Muscle layer of duodenum (tissue), 2 donors: ENCODE results near the gene TOR4A.
A peak's percentile ranks its signal among the peaks of the same experiment; 100 is the strongest.
"Not testable (repeated sequence)": the region's sequence is repeated elsewhere in the genome, so short reads cannot be mapped to it uniquely, and the experiment has no call there.

ENCODE experiments used
- H3K27ac ChIP-seq: one replicate; pipeline ENCODE4 v1.7.0; 2013; ENCODE audit warnings: mild to moderate bottlenecking, low read length
- H3K27me3 ChIP-seq: one replicate; pipeline ENCODE4 v1.7.0; 2013; ENCODE audit warnings: low read depth, mild to moderate bottlenecking, control low read depth, low read length
- H3K36me3 ChIP-seq, 2 donors: one replicate each; pipeline ENCODE4 v1.7.0; 2013; ENCODE audit warnings: low read length in 2 of 2, control low read depth in 1 of 2, mild to moderate bottlenecking in 1 of 2; ENCODE audit not compliant: insufficient read depth in 2 of 2, control insufficient read depth in 1 of 2
- H3K4me1 ChIP-seq, 2 donors: one replicate each; pipeline ENCODE4 v1.7.0; 2013; ENCODE audit warnings: low read length in 2 of 2, mild to moderate bottlenecking in 2 of 2, control low read depth in 1 of 2, moderate library complexity in 1 of 2; ENCODE audit not compliant: insufficient read depth in 2 of 2, control insufficient read depth in 1 of 2
- H3K4me3 ChIP-seq, 2 donors: one replicate each; pipeline ENCODE4 v1.7.0; 2013; ENCODE audit warnings: low read length in 2 of 2, low read depth in 1 of 2, mild to moderate bottlenecking in 1 of 2
- H3K9me3 ChIP-seq, 2 donors: one replicate each; pipeline ENCODE4 v1.7.0; 2013; ENCODE audit warnings: low read length in 2 of 2, control low read depth in 1 of 2, mild to moderate bottlenecking in 1 of 2; ENCODE audit not compliant: control insufficient read depth in 1 of 2
- donor health status: healthy.

TOR4A gene

DNA sequence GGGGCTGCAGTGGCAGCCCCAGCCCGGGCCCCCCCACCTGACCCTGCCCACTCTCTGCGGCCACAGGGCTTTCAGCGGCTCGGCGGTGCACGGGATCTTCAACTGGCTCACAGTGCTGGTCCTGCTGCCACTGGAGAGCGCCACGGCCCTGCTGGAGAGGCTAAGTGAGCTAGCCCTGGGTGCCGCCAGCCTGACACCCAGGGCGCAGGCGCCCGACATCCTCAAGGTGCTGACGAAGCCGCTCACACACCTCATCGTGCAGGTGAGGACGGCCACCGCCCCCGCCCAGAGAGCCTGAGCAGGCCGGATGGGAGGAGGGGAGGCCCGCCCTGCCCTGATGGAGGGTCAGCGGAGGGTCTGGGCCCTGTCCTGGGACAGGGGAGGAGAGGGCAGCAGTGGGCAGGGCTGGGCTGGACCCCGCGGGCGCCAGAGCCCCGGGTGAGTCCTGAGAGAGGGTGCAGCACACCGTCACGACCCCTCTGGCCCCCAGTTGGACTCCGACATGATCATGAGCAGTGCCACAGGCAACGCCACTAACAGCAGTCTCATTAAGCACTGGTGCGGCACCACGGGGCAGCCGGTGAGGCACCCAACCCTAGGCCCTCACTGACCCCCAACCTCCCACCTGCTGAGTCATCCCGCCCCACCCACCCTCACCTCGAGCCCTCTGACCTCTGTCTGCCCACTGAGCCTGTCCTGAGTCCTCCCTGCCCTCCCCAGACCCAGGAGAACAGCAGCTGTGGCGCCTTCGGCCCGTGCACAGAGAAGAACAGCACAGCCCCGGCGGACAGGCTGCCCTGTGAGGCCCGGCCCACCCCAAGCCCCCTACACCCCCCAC lies 44.2 kb upstream of the TOR4A start:
- Histone ChIP-seq H3K4me1 (peaks cover 0 to 31% of the 10 kb centered on the region in 2 donors), H3K27me3 (peaks cover 11% of the 10 kb centered on the region)

DNA sequence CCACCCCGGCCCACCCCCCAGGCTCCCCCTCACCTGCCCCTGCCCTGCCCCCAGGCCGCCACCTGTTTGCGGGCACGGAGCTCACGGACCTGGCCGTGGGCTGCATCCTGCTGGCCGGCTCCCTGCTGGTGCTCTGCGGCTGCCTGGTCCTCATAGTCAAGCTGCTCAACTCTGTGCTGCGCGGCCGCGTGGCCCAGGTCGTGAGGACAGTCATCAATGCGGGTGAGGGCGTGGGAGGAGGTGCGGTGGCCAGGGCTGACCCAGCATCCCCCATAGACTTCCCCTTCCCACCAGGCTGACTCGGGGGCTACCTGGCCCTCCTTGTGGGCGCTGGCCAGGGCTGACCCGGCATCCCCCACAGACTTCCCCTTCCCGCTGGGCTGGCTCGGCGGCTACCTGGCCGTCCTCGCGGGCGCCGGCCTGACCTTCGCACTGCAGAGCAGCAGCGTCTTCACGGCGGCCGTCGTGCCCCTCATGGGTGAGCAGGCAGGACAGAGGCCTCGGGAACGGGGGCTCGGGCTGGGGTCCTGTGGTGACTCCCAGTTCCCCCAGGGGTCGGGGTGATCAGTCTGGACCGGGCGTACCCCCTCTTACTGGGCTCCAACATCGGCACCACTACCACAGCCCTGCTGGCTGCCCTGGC lies 43.4 kb upstream of the TOR4A start:
- Histone ChIP-seq H3K27me3 (peaks cover 7% of the 10 kb centered on the region), H3K4me3 (no peak overlapping the region), H3K36me3 (no peaks in the 10 kb centered on the region), H3K9me3 (no peaks in the 10 kb centered on the region), H3K27ac (no peak overlapping the region), H3K4me1 (peaks cover 0 to 39% of the 10 kb centered on the region in 2 donors)

More for the DNA sequence above, 44.2 kb upstream of the TOR4A start:
- Histone ChIP-seq H3K36me3 (no peaks in the 10 kb centered on the region), H3K9me3 (no peaks in the 10 kb centered on the region), H3K4me3 (no peak overlapping the region), H3K27ac (no peak overlapping the region)

DNA sequence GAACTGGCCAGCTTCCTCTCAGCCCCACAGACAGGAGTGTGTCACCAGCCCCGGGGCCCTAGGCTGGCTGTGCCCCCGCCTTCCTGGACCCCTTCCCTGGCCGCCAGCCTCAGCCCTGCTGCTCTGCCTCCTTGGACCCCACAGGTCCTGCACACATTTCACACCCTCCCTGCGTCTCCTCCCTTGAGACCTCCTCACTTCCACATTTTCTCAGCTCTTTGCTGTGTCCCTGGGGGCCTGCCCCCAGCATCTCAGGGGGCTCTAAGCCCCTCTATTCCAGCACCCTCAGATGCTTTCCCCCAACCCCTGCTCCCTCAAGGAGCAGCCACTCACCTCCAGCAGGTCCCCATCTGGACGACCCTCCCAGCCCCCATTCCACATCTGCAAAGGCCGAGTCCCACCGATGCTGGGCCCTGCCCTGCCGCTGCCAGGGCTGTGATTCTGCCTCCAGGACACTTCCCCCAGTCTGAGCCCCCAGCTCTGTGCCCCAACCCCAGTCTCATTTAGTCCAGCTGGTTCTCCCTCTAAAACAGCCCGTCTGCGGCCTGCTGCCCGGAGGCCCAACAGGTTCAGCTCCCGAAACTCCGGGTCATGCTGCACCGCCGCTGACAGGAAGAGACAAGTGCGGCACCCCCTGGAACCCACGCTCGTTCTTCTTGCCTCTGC lies 42.6 kb upstream of the TOR4A start:
- no peaks in the 10 kb centered on the region for H3K9me3 ChIP-seq
- H3K27ac ChIP-seq, result no peak overlapping the region
- H3K27me3 ChIP-seq, result peaks cover 3% of the 10 kb centered on the region
- H3K4me3 ChIP-seq, result no peak overlapping the region
- H3K4me1 ChIP-seq, result peaks cover 0 to 44% of the 10 kb centered on the region in 2 donors
- H3K36me3 ChIP-seq, result no peaks in the 10 kb centered on the region

DNA sequence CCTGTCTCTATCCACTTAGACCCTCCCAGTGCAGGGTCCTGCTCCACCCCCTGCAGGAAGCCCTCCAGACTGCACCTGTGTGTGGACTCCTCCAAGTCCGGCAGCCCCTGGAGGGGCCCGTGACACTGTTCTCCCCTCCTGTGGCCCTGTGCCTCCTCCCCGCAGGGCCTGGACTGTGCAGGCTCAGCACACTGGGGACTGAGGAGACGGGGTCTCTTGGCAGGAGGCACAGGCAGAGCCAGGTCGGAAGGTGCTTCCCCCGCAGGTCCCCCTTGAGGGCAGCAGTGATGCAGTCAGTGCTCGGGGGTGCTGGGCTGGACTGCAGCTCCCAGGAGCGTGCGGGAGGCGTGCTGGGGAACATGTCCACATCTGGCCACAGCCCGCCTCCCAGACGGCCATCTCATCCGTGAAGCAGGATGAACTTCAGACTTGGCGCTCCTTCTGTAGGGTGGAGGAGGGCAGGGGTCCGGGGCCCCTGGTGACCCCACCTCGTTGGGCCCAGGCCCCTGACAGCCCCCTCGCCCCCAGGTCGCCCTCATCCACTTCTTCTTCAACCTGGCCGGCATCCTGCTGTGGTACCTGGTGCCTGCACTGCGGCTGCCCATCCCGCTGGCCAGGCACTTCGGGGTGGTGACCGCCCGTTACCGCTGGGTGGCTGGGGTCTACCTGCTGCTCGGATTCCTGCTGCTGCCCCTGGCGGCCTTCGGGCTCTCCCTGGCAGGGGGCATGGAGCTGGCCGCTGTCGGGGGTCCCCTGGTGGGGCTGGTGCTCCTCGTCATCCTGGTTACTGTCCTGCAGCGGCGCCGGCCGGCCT lies 41.9 kb upstream of the TOR4A start:
- Histone ChIP-seq H3K36me3 (no peaks in the 10 kb centered on the region), H3K27me3 (peaks cover 3% of the 10 kb centered on the region), H3K9me3 (no peaks in the 10 kb centered on the region), H3K27ac (no peak overlapping the region), H3K4me1 (peaks cover 0 to 44% of the 10 kb centered on the region in 2 donors), H3K4me3 (peak overlapping the region in 1 of 2 donors; percentile 54)

DNA sequence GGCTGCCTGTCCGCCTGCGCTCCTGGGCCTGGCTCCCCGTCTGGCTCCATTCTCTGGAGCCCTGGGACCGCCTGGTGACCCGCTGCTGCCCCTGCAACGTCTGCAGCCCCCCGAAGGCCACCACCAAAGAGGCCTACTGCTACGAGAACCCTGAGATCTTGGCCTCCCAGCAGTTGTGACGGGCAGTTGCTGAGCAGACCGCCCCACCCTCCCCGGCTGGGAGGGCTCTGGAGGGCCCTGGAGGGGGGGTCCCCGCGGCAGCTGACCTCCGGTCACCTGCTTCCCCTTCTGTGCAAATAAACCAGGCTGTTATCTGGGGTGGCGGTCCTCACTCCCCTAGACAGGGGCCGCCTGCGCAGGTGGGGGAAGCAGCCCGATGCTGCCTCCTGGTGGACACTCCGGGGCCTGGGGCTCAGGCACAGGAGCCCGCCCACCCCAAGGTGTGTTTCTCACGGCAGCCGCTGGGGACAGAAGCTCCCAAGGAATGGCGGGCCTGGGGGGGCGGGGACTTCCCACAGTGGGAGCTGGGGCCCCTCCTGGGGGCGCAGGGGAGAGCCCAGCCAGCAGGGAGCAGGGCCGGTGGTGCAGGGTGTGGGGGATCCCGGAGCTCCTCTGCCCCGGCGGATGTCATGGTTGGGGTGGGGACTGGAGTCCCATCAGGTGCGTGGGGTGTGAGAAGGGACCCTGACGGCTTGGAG lies 41.1 kb upstream of the TOR4A start:
- no peak overlapping the region for H3K27ac ChIP-seq
- no peaks in the 10 kb centered on the region for H3K36me3 ChIP-seq
- H3K4me1 ChIP-seq, result peaks cover 0 to 44% of the 10 kb centered on the region in 2 donors
- no peaks in the 10 kb centered on the region for H3K9me3 ChIP-seq
- H3K4me3 ChIP-seq, result peak overlapping the region in 1 of 2 donors; percentile 54
- no peaks in the 10 kb centered on the region for H3K27me3 ChIP-seq

DNA sequence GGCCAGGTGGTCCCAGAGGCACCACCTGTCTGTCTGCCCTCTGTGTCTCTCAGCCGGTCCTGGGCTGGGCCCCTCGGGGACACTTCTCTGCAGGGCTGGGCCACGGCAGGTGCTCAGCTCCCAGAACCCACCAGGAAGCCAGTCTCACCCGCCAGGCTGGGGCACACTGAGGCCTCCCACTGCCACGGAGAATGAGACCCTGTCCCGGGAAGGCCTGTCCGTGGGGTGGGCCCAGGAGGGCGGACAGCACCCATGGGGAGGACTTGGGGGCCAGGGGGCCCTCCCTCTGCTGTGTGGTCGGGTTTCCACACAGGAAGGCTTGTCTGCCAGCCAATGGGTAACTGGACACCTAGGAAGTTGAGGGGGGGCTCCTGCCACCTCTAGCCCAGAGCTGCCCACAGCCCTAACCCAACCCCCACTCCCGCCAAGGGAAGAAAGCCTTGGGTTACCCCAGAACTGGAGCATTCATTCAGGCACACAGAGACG lies 40.5 kb upstream of the TOR4A start:
- Histone ChIP-seq H3K9me3 (no peaks in the 10 kb centered on the region), H3K36me3 (no peaks in the 10 kb centered on the region), H3K4me1 (peaks cover 0 to 45% of the 10 kb centered on the region in 2 donors), H3K4me3 (peak overlapping the region in 1 of 2 donors; percentile 54), H3K27ac (no peak overlapping the region), H3K27me3 (no peaks in the 10 kb centered on the region)

DNA sequence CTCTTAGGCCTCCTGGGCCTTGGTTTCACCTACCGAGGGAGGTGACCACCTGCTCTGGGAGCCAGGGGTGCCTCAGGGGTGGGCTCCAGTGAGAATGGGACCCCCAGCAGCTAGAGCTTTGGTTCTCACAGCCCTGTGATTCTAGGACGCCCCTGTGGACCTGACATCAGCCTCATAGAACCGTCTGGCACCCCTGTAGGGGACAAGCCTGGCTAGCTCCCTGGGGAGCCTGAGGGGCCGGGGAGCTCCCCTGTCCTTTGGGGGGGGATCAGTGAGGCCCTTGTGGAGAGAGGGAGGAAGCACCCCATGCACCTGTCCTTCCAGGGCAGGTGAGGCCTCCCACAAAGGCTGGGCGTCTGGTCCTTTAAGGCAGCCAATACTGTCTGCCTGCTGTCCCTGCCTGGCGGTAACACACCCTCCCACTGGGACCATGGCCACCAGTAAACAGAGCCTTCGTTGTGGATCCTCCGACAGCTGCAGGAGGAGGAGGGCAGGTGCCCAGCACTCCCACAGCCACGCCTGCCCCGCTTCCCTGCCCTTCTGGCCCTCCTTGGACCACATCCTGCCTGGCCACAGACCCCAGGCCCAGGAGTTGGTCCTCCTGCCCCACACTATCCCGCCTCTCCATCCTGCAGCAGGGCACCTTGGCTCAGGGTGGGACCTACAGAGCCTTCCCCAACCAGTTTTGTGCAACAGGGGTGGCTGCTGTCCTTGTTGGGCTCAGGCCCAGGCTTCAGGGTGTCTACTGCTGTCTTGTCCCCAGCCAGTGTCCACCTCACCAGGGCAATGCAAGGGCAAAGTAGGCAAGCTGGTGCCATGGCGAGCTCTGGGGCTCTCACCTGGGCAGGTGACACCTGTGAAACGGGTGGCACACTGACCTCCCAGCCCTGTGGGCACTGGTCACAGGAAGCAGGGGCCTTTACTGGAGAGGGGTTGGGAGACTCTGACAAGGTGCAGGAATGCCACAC lies 39.5 kb upstream of the TOR4A start:
- H3K4me1 ChIP-seq, result peaks cover 0 to 56% of the 10 kb centered on the region in 2 donors
- H3K27me3 ChIP-seq, result no peaks in the 10 kb centered on the region
- H3K4me3 ChIP-seq, result no peak overlapping the region
- no peaks in the 10 kb centered on the region for H3K9me3 ChIP-seq
- peaks cover 0 to 4% of the 10 kb centered on the region in 2 donors for H3K36me3 ChIP-seq
- H3K27ac ChIP-seq, result no peak overlapping the region

DNA sequence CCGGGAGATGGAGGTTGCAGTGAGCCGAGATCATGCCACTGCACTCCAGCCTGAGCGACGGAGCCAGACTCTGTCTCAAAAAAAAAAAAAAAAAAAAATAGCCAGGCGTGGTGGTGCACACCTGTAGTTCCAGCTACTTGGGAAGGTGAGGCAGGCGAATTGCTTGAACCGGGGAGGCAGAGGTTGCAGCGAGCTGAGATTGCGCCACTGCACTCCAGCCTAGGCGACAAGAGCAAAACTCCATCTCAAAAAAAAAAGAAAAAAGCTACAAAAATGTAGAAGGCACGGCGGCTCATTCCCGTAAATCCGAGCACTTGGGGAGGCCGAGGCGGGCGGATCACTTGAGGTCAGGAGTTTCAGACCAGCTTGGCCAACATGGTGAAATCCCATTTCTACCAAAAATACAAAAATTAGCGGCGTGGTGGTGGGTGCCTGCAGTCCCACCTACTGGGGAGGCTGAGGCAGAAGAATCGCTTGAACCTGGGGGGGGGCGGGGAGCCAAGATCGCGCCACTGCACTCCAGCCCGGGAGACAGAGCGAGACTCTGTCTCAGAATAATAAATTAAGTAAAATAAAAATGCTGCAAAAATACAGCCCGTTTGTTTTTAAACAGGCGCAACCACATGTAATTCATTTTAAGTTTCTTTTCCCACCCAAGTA lies 37.9 kb upstream of the TOR4A start:
- peak overlapping the region; percentile 39 to 83 for H3K4me3 ChIP-seq
- H3K9me3 ChIP-seq, result not testable (repeated sequence)
- peaks cover 0 to 66% of the 10 kb centered on the region in 2 donors for H3K4me1 ChIP-seq

DNA sequence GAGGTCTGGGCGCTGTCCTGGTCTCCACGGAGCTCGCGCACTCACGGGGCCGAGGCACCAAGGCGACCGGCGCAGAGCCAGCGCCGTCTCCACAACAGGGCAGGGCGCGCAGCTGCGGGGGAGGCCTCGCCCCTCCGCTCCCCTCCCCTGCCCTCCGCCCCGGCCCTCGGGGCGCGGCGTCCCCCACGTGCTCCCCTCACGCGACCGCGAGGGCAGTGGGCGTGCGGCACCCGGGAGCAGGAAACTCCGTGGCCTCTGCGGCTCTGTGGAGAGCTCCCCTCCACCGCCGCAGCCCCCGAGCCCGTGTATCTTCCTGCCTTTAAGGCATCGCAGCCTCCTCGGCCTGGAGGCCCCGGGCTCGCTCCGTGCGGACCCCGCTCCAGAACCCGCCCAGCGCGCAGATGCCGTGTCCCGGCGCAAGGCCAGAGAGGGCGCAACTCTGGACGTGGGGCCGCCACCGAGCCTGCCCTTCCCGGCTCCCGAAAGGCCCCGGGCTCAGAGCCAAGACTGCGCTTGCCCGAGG lies 37.1 kb upstream of the TOR4A start:
- Histone ChIP-seq H3K4me1 (peaks cover 0 to 64% of the 10 kb centered on the region in 2 donors), H3K9me3 (no peaks in the 10 kb centered on the region)

More for the DNA sequence above, 37.9 kb upstream of the TOR4A start:
- Histone ChIP-seq H3K36me3 (peaks cover 0 to 10% of the 10 kb centered on the region in 2 donors), H3K27ac (peak overlapping the region; percentile 69)
- H3K27me3 ChIP-seq, result not testable (repeated sequence)

More for the DNA sequence above, 37.1 kb upstream of the TOR4A start:
- peak overlapping the region; percentile 39 to 83 for H3K4me3 ChIP-seq
- H3K27me3 ChIP-seq, result no peaks in the 10 kb centered on the region
- peak overlapping the region; percentile 69 for H3K27ac ChIP-seq
- H3K36me3 ChIP-seq, result peaks cover 0 to 10% of the 10 kb centered on the region in 2 donors
